Uterus (tissue), 2 donors: Measurements from ENCODE around the gene ATP5F1C.

ENCODE experiments used
- POLR2A ChIP-seq, 2 donors: fragments of 450-650 bp; IDR thresholded peaks; one replicate each; pipeline ENCODE4 v1.6.1; 2016; ENCODE audit warnings: antibody characterized with exemption in 2 of 2, mild to moderate bottlenecking in 1 of 2, moderate library complexity in 1 of 2
- TF ChIP-seq, protein P1 (sequence below), 4 experiments: fragments of 200-600 bp in 2 of 4; fragments of 450-650 bp in 2 of 4; sonication (generic) in 2 of 4; IDR thresholded peaks; one replicate each; pipeline ENCODE4 v1.5.1; 2016 to 2019; ENCODE audit warnings: antibody characterized with exemption in 4 of 4, mild to moderate bottlenecking in 2 of 4, moderate library complexity in 1 of 4

DNA sequence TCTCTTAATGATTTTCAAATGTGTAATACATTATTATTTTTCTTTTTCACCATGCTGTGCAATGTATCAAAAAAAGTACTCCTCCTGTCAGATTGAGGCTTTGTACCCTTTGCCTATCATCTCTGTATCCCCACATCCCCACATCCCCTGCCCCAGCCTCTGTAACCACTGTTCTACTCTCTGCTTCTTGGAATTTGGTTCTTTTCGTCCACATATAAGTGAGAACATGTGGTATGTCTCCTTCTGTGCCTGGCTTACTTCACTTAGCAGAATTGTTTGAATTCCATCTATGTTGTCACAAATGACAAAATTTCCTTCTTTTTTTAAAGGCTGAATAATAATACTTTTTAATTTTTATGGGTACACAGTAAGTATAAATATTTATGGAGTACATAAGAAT, 44.1 kb downstream of the ATP5F1C start:
- no peak for TF ChIP-seq POLR2A (IDR thresholded peaks at IDR 0.05)
- TF ChIP-seq, protein P1, sequence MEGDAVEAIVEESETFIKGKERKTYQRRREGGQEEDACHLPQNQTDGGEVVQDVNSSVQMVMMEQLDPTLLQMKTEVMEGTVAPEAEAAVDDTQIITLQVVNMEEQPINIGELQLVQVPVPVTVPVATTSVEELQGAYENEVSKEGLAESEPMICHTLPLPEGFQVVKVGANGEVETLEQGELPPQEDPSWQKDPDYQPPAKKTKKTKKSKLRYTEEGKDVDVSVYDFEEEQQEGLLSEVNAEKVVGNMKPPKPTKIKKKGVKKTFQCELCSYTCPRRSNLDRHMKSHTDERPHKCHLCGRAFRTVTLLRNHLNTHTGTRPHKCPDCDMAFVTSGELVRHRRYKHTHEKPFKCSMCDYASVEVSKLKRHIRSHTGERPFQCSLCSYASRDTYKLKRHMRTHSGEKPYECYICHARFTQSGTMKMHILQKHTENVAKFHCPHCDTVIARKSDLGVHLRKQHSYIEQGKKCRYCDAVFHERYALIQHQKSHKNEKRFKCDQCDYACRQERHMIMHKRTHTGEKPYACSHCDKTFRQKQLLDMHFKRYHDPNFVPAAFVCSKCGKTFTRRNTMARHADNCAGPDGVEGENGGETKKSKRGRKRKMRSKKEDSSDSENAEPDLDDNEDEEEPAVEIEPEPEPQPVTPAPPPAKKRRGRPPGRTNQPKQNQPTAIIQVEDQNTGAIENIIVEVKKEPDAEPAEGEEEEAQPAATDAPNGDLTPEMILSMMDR (IDR thresholded peaks at IDR 0.05): no peak
